GM13977 (cell line): ENCODE measurements around the gene DNHD1.

ENCODE experiments used
- DNase-seq: peaks from one replicate; pipeline ENCODE4 v3.0.0; 2012; ENCODE audit warnings: low spot score
- CTCF ChIP-seq: IDR thresholded peaks from 2 replicates; pipeline ENCODE4 v1.5.1; 2012; ENCODE audit warnings: mild to moderate bottlenecking, control low read depth; ENCODE audit not compliant: insufficient read depth; ENCODE audit errors: extremely low read depth, missing control alignments
- in situ Hi-C: fragments of 300-500 bp; cut with MboI; formaldehyde crosslinking; loops from one replicate; pipeline ENCODE4 v1.12.0; 2022; ENCODE audit warnings: low sequenced_read_pairs, low pct_unique_long_range_greater_than_20kb, mixed read lengths, inconsistent platforms; ENCODE audit not compliant: unreplicated experiment

The DNHD1 gene

GRCh38 chr11:6546735-6547134, 49.7 kb downstream of the DNHD1 start:
- TF ChIP-seq CTCF = no peak
- in situ Hi-C loops = no loop called here
- DNase-seq = no peak

GRCh38 chr11:6547177-6547576, 50.1 kb downstream of the DNHD1 start:
- in situ Hi-C loops = no loop called here
- no peak for DNase-seq
- no peak for TF ChIP-seq CTCF

GRCh38 chr11:6548121-6548520, 51.0 kb downstream of the DNHD1 start:
- in situ Hi-C loops = no loop called here
- DNase-seq = no peak
- TF ChIP-seq CTCF = no peak

GRCh38 chr11:6548641-6549040, 51.6 kb downstream of the DNHD1 start:
- in situ Hi-C loops = no loop called here
- no peak for DNase-seq
- TF ChIP-seq CTCF = no peak

- in situ Hi-C loops = no loop called here
Measured at GRCh38 chr11:6553634-6554033, 56.6 kb downstream of the DNHD1 start.

GRCh38 chr11:6554828-6555706, 58.0 kb downstream of the DNHD1 start:
- no peak for DNase-seq
- in situ Hi-C loops = no loop called here
- no peak for TF ChIP-seq CTCF

More at GRCh38 chr11:6553634-6554033, 56.6 kb downstream of the DNHD1 start:
- no peak for DNase-seq
- TF ChIP-seq CTCF = no peak
